HG03442 (cell line): ENCODE data around the gene ACOD1.
"Not testable (repeated sequence)": the region's sequence is repeated elsewhere in the genome, so short reads cannot be mapped to it uniquely, and the experiment has no call there.

Experiments used
- ATAC-seq: cut with Tn5 transposase; IDR thresholded peaks from one replicate; pipeline ENCODE4 v1.9.1; 2021; ENCODE audit warnings: mild to moderate bottlenecking, moderate library complexity; ENCODE audit not compliant: unreplicated experiment

The ACOD1 gene

DNA sequence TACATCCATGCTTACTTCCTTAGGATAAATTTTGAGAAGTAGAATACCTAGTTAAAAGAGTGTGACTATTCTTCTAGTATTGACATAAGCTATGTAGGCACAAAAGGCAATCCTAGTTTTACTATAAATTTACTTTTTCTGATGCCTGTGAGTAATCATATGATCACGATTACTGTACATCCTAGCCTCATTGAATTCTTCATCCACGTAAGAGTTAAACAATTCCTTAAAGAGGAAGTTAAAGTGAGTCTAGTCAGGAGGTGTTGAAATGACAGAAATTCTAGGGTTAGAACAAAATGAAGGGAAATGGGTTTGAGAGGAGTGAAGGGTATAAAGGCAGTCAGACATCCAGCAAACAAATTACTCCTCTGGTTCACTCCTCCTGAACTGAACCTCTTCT is at the start of gene ACOD1:
Gene ACOD1 (plus strand): TSS at position 363 of the 400 bp plus-strand sequence. CDS start 48 bp downstream, outside the sequence.
- ATAC-seq = no peak

DNA sequence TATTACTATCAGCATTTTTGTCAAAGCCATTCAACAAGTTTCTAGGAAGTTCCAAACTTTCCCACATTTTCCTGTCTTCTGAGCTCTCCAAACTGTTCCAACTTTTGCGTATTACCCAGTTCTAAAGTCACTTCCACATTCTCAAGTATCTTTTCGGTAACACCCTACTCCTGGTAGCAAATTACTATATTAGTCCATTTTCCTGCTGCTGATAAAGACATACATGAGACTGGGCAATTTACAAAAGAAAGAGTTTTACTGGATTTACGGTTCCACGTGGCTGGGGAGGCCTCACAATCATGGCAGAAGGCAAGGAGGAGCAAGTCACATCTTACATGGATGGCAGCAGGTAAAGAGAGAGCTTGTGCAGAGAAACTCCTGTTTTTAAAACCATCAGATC is 49.2 kb upstream of the ACOD1 start:
- not testable (repeated sequence) for ATAC-seq

DNA sequence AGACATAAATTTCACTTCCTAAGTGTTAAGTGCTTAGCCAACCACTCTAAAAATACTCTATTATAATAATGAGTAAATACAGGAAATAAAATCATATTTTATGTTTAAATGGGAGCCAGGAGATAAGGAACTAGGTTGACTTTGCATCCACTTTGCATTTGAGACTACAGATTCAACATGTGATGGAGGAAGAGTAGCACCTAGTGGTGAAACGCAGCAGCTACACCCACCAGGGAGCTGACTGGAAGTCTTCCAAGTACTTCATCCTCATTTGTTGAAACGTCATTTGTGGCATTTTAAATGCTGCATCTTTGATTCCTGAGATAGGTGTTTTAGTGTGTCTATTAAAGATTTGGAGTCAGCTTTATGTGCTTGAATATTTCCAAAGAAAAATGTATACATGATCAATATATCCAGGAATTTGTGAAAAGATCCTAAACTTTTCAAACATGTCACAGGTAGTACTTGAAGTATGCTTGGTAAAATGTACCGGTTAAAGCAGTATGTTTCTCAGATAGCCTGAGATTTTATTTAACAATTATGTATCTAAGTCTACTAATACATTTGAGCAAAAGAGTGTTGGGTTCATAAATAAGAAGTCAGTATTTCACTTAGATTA is 44.7 kb upstream of the ACOD1 start:
- peak; percentile 95 for ATAC-seq

DNA sequence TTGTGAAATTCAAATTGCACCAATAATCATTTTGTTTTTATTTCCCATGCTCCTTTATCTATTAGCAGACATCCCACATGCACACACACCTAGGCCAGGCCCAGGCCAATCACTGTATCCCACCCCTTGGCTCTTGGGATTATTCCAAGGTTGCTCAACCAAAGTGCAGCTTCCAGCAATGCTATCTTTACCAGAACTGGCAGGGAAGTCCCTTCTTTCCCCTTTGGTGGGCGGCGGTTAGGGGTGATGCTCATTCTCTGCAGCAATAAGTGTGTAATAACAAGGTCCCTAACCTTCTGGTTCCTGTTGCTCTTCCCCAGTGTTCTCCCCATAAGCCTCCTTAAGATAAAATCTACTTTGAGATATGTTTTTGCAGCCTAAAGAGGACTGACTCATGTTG is 43.8 kb upstream of the ACOD1 start:
- ATAC-seq = no peak

DNA sequence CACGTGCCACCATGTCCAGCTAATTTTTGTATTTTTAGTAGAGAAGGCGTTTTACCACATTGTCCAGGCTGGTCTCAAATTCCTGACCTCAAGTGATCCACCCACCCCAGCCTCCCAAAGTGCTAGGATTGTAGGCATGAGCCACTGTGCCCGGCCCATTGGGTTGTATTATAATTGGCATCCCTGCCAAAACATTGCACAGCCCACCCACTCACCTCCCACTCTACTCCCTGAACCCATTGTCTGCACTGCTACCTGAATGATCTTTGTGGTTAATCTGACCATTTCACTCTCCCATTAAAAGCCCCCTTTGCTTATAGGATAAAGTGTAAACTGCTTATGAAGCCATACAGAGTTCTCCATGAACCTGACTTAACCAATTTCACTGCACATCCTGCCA is 35.8 kb upstream of the ACOD1 start:
- ATAC-seq = no peak

DNA sequence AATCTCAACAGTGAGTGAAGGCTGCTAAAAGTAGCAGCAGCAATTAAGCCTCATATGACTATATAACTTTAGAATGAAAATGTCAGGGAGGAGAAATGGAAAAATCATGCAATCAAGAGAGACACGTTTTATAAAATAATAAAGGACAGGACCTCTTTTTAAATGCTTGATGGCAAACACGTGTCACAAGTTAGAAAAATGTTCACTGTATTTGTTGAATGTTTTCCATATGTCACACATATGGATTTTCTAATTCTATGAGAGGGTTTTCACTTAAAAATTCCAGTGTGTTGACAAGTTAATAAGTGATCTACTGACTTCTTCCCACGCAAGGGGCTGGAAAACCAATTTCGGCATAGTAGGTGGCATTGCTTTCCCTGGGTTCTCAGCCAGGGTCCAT is 34.4 kb upstream of the ACOD1 start:
- ATAC-seq = no peak

DNA sequence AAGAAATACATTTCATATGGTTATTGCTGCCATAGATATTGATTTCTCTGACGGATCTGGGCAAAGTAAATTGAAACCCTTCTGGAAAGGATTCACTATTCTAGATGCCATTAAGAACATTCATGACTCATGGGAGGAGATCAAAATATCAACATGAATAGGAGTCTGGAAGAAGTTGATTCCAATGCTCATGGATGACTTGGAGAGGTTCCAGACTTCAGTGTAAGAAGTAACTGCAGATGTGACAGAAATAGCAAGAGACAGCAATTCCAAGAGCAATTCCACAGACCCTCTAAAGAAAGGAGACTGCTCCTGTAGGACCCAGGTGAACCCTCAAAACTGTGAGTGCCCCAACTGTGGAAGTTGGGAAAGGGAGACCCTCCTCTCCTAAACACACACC is 31.2 kb upstream of the ACOD1 start:
- ATAC-seq = no peak

DNA sequence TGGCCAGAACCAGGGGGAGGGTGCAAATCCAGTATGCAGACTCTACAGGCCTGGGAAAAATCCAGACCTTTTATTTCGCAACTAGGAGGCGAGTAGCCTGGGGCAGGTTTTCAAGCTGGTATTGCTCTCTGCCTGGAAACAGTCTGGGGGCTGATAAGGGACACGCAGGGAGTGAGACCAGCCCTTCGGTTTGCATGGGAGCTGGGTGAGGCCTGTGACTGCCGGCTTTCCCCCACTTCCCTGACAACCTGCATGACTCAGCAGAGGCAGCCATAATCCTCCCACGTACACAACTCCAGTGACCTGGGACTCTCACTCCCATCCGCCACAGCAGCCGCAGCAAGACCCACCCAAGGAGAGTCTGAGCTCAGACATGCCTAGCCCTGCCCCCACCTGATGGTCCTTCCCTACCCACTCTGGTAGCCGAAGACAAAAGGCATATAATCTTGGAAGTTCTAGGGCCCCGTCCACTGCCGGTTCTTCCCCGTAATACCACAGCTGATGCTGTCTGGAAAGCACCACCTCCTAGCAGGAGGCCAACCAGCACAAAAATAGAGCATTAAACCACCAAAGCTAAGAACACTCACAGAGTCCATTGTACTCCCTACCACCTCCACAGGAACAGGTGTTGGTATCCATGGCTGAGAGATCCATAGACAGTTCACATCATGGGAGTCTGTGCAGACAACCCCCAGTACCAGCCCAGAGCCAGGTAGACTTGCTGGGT is 30.4 kb upstream of the ACOD1 start:
- ATAC-seq = not testable (repeated sequence)

DNA sequence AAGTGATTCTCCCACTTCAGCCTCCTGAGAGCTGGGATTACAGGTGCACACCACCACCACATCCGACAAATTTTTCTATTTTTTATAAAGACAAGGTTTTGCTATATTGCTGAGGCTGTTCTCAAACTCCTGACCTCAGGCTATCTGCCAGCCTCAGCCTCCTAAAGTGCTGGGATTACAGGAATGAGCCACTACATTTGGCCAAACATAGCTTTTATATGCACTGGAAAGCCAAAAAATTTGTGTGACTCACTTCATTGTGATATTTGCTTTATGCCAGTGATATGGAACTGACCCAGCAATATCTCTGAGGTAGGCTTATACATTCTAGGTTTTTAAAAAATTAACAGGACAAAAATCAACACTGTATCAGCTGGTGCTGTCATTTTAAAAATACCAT is 26.8 kb upstream of the ACOD1 start:
- ATAC-seq = no peak

DNA sequence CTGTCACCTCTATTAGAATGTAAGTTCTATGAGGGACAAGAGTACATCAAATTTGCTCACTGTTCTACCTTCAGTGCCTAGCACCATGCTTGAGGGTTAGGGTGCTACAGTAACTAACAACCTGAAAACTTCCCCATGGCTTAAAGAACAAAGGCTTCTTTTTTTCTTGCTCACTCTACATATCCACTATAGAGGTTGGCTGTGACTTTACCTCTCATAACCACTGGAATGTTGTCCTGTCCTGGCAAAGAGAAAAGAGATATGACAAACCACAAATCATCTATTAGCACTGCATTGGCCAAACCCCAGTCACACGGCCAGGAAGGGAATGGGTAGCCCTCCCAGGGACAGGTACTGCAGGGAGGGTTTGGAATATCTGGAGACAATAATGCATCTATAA is 23.2 kb upstream of the ACOD1 start:
- no peak for ATAC-seq

DNA sequence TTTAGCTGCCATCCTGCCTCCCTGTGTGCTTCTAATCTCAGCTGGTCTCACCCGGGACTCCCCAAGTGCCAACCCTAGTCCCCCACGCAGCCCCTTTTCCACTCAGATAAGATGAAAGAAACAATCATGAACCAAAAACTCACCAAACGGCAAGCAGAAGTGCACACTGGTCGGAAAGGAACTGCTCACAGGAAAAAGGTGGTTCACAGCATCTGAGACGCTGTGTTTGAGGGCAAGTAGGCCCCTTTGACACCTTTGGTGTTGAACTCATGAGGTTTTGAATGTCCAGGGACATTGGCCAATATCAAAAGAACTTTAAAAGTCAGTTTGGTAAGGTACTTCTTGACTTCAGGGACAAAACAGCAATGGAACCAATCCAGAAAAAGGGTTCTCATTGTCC is 20.4 kb upstream of the ACOD1 start:
- no peak for ATAC-seq

DNA sequence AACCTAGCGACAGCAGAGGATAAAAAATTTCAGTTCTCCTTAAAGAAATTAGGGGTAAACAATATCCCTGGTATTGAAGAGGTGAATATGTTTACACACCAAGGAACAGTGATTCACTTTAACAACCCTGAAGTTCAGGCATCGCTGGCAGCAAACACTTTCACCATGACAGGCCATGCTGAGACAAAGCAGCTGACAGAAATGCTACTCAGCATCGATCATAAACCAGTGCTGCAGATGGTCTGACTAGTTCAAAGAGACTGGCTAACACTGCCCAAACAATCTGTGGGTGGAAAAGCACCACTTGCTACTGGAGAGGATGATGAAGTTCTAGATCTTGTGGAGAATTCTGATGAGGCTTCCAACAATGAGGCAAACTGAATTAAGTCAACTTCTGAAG is 19.9 kb upstream of the ACOD1 start:
- ATAC-seq = no peak

DNA sequence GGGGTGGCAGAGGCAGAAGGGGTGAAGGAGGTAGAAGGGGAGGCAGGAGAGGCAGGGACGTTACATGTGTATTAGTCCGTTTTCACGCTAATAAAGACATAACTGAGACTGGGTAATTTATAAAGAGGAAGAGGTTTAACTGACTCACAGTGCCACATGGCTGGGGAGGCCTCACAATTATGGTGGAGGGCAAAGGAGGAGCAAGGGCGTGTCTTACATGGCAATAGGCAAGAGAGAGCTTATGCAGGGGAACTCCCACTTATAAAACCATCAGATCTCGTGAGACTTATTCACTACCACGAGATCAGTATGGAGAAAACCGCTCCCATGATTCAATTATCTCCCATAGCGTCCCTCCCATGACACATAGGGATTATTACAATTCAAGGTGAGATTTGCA is 19.0 kb upstream of the ACOD1 start:
- peak; percentile 42 for ATAC-seq

DNA sequence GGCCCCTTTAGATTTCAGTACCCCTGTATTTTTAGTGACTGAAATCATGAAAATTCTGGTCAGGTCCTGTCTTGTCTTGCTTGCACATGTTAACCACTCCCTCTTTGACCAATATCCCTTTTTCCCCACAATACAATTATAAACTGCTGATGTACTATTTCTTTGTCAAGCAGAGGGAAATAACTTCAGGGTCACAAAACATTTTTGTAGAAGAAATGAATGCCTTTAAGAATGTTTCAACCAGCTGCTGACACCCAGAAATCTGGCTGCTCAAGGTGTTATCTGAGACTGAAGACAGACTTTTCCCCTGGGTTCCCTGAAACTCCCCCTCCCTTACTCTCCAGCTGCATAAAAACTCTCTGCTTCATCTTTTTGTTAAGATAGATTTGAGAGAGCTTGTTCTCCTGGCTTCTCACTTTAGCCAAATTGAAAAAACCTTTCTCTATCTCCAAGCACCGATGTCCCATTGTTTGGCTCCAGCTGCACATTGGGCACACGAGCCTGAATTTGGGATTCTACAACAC is 18.4 kb upstream of the ACOD1 start:
- ATAC-seq = peak; percentile 18

DNA sequence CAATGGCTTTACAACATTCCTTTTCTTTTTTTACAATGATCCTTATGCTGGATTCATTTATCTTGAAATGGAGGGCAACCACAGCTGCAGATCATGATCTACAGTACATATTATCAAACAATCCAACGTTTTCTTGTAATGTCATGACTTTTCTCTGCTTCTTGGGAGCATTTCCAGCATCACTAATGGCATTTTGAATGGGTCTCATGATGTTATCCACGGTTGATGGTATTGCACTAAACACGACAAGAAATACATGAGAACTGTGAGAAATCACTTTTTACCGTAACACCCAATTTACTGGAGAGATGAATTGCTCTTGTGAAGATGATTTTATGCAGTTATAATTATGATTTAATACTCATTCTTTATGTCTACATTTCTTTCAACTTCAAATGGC is 16.2 kb upstream of the ACOD1 start:
- no peak for ATAC-seq

DNA sequence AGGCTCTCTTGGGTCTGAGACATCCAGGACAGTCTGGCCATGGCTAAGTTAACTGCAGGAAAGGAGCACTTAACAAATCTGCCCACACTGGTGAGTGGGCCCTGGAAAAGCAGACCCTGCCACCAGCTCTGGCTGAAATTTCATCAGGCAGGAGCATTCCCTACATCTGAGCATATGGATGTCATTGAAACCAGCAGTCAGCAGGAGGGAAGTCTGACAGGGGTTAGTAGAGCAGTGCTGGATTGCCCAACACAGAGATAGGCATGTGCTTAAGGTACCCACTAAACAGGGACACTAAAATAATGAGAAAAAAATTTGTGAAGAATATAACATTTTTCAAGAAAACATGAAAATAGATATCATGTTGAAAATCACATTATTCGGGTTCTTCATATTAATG is 13.6 kb upstream of the ACOD1 start:
- no peak for ATAC-seq

DNA sequence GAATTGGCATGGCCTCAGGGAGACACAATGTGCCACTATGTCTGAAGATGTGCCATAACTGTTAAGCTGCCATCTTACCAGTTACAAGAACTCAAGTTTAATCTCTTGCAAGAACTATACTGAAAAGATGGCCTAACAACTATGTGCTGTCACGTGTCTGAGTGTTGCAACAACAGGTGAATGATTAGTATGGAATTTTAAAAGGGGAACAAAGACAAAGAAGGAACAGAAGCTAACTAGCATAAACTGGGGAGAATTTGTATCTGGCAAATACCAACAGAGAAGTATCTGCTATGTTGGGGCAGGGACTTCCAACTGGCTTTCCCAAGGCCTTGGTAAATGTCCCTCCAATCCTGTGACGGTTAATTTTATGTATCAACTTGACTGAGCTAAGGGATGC is 11.5 kb upstream of the ACOD1 start:
- no peak for ATAC-seq

DNA sequence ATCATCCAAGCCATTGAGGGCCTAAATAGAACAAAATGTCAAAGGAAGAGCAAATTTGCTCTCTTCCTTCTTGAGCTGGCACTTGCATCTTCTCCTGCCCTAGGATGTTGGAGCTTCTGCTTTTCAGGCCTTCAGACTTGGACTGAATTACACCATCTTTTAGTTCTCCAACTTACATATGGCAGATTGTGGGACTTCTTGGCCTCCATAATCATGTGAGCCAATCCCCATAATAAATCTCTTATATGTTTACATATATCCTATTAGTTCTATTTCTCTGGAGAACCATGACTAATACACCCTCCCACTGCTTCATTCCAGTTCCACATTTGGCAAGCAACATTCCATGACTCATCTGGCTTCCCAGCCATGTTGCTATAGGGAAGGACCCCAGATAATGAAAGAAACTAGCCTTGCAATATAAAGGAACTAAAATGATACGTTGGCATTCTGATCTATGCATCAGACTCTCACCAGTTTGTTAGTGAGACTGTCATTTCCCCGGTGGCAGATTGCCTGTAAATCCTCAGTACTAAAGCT is 11.0 kb upstream of the ACOD1 start:
- no peak for ATAC-seq

DNA sequence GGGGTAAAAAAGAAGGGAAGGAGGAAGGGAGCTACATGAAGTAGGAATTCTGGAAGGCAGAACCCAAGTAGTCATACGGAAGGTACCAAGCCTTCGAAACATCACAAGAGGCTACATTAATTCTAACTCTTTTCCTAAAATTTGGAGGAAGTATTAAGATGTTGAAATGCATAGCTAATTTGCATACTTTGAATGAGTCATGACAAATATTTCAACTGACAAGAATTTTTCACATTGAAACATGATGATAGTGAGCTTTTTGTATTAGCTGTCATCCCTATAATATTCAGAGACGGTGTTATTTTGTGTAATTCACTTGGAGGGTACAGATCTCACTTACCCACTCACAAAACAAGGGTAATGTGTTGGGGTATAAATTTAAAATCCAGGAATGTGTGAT is 9.1 kb upstream of the ACOD1 start:
- no peak for ATAC-seq

DNA sequence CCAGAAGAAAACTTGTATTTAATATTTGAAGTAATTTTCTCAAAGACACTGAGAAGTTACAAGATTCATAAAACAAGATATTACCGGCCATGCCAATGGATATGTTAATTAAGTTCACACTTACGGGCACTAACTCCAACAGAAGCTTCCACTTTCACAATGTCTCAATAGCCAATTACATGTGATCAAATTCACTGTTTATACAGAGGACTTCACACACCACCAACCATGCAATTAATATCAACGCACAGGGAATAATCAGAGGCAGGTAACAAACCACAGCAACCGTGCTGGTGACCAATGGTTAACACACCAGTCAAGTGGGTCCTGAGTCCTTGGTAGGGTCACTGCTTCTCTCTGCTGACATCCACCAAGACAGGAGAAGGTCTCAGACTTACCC is 5.9 kb upstream of the ACOD1 start:
- ATAC-seq = peak; percentile 50

DNA sequence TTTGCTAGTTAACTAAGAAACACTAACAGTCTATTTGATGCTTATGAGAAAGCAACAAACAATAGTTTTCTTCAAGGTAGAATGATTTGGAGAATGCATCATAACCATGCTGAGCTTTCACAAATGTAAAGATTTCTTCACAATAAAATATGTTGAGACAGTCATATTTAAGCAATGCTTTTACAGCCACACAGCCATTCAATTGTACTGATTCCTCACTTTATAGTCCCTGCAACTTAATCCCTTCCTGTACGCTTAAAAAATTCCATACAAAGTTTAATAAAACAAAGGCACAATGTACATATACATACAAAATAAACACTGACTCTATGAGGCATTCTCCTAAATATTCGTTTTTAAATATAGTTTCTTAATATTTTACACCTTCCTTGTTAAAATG is 4.7 kb upstream of the ACOD1 start:
- ATAC-seq = no peak

DNA sequence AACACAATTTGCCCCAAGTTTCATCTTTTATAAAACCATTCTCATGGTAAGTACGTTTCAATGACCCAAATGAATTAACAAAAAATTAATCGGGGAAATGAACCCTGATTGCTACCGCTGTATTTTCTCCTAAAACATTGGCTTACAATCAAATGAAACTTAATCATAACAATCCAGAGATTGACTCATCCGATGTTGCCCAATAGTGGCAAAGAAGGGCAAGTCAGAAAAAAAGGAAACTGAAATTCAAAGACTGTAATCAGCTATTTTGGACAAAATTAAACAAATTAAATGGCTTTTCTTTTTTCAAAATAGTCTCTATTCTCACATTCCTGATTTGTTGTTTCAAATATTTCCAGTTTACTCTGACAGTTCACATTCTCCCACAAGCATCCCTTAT is 3.9 kb upstream of the ACOD1 start:
- no peak for ATAC-seq
